Natural killer cell (primary cell): ENCODE results near the gene CD48. TPM values are rescaled to one million over a fixed set of nuclear protein-coding genes. Genes with fewer than 3 reads are reported as not detected.
A peak's percentile ranks its signal among the peaks of the same experiment; 100 is the strongest.
"Not testable (repeated sequence)": the region's sequence is repeated elsewhere in the genome, so short reads cannot be mapped to it uniquely, and the experiment has no call there.

Experiments used
- ATAC-seq, 3 donors: fragments of 150-1000 bp in 2 of 3; fragments of 200-7000 bp in 1 of 3; cut with Tn5 transposase; 1 replicate in 1 of 3; 2 replicates in 2 of 3; pipeline ENCODE4 v1.10.0; 2021; ENCODE audit warnings: mild to moderate bottlenecking in 2 of 3, moderate library complexity in 2 of 3
- DNase-seq, 2 donors: peaks; one replicate each; pipeline versions ENCODE4 v3.0.0 to v3.0.0-alpha.2; 2013 to 2021; ENCODE audit warnings: mixed read lengths in 1 of 2
- H3K27ac ChIP-seq: one replicate; pipeline ENCODE4 v1.5.1; 2013; ENCODE audit warnings: mild to moderate bottlenecking, low read length
- H3K27me3 ChIP-seq: one replicate; pipeline ENCODE4 v1.6.1; 2013; ENCODE audit warnings: low read length; ENCODE audit not compliant: control insufficient read depth, insufficient read depth
- H3K36me3 ChIP-seq: one replicate; pipeline ENCODE4 v1.6.1; 2013; ENCODE audit warnings: low read length; ENCODE audit not compliant: control insufficient read depth, insufficient read depth
- H3K4me1 ChIP-seq: one replicate; pipeline ENCODE4 v1.6.1; 2013; ENCODE audit warnings: low read length; ENCODE audit not compliant: control insufficient read depth, insufficient read depth
- H3K4me3 ChIP-seq: one replicate; pipeline ENCODE4 v1.5.1; 2013; ENCODE audit warnings: low read length
- H3K9me3 ChIP-seq: one replicate; pipeline ENCODE4 v1.6.1; 2013; ENCODE audit warnings: low read length; ENCODE audit not compliant: control insufficient read depth, insufficient read depth
- H3K27ac Mint-ChIP-seq, 2 donors: one replicate each; pipeline ENCODE4 v1.8.0; 2022; ENCODE audit warnings: mild to moderate bottlenecking in 2 of 2, mixed read lengths in 2 of 2, moderate library complexity in 1 of 2
- H3K27me3 Mint-ChIP-seq, 2 donors: one replicate each; pipeline ENCODE4 v1.8.0; 2022; ENCODE audit warnings: low read depth in 2 of 2, mixed read lengths in 2 of 2
- H3K36me3 Mint-ChIP-seq: one replicate; pipeline ENCODE4 v1.8.0; 2022; ENCODE audit warnings: mixed read lengths
- H3K4me1 Mint-ChIP-seq, 2 donors: one replicate each; pipeline ENCODE4 v1.8.0; 2022; ENCODE audit warnings: mixed read lengths in 2 of 2
- H3K4me3 Mint-ChIP-seq: one replicate; pipeline ENCODE4 v1.8.0; 2022; ENCODE audit warnings: mild to moderate bottlenecking, moderate library complexity, mixed read lengths
- H3K9me3 Mint-ChIP-seq, 2 donors: one replicate each; pipeline ENCODE4 v1.8.0; 2022; ENCODE audit warnings: mixed read lengths in 2 of 2
- WGBS: methylation state at CpG from one replicate; pipeline ENCODE4 v1.1.7; 2013; ENCODE audit warnings: missing lambda C conversion rate; ENCODE audit not compliant: insufficient coverage; 5-methylcytosine and 5-hydroxymethylcytosine counted together
- intact Hi-C: fragments of 100-400 bp; cut with micrococcal nuclease; formaldehyde crosslinking; loops from one replicate; pipeline ENCODE4 v1.14.2; 2022
- total RNA-seq, 4 donors: library from RNA; stranded (reverse); fragments of 120-200 nt in 1 of 4; gene quantifications; one replicate each; pipeline versions ENCODE4 v1.2.3 to v1.2.4, GENCODE V29; 2013 to 2022
- TF ChIP-seq, protein P1 (sequence below): fragments of 200-600 bp; IDR thresholded peaks from one replicate; pipeline ENCODE4 v1.8.0; 2022; ENCODE audit warnings: antibody characterized with exemption

Gene CD48
- total RNA-seq, 3 donors from 2014 or later (not counting 1 experiment from before 2014, with no cell fraction given), result 213 to 249 (median 223) TPM

DNA sequence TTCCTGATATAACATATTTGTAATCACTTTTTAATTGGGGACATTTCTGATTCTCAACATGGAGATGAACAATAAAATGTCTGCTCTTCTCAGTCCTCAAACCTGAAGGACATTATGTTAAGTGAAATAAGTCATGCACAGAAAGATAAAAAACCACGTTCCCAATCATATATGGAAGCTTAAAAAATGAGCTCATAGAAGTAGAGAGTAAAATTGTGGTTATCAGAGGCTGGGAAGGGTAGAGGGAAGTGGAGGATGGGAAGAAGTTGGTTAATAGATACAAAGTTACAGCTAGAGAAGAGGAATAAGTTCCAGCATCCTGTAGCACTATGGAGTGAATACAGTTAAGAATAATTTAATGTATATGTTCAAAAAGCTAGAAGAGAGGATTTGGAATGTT, 1.5 kb upstream of the CD48 start:
- TF ChIP-seq, protein P1, sequence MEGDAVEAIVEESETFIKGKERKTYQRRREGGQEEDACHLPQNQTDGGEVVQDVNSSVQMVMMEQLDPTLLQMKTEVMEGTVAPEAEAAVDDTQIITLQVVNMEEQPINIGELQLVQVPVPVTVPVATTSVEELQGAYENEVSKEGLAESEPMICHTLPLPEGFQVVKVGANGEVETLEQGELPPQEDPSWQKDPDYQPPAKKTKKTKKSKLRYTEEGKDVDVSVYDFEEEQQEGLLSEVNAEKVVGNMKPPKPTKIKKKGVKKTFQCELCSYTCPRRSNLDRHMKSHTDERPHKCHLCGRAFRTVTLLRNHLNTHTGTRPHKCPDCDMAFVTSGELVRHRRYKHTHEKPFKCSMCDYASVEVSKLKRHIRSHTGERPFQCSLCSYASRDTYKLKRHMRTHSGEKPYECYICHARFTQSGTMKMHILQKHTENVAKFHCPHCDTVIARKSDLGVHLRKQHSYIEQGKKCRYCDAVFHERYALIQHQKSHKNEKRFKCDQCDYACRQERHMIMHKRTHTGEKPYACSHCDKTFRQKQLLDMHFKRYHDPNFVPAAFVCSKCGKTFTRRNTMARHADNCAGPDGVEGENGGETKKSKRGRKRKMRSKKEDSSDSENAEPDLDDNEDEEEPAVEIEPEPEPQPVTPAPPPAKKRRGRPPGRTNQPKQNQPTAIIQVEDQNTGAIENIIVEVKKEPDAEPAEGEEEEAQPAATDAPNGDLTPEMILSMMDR, result no peak
- Histone ChIP-seq H3K4me1 (peaks cover 41% of the 10 kb centered on the region), H3K36me3 (peaks cover 5% of the 10 kb centered on the region), H3K27ac (peak overlapping the region; percentile 94), H3K27me3 (no peaks in the 10 kb centered on the region), H3K9me3 (no peaks in the 10 kb centered on the region), H3K4me3 (no peak overlapping the region)
- no peaks in the 10 kb centered on the region for H3K9me3 Mint-ChIP-seq
- H3K4me3 Mint-ChIP-seq, result no peak overlapping the region
- peak in 1 of 2 donors; percentile 29 for DNase-seq
- H3K36me3 Mint-ChIP-seq, result no peaks in the 10 kb centered on the region
- ATAC-seq, result no peak
- no peak overlapping the region for H3K27ac Mint-ChIP-seq
- whole genome bisulfite sequencing, result 60% methylated on average over 1 of the region's 1 CpG
- peaks cover 17 to 32% of the 10 kb centered on the region in 2 donors for H3K4me1 Mint-ChIP-seq
- intact Hi-C loops, result loop anchor here (5.0 kb wide), 1 partner anchor 54 kb away; no protein-coding TSS in a partner anchor
- H3K27me3 Mint-ChIP-seq, result peaks cover 0 to 2% of the 10 kb centered on the region in 2 donors

DNA sequence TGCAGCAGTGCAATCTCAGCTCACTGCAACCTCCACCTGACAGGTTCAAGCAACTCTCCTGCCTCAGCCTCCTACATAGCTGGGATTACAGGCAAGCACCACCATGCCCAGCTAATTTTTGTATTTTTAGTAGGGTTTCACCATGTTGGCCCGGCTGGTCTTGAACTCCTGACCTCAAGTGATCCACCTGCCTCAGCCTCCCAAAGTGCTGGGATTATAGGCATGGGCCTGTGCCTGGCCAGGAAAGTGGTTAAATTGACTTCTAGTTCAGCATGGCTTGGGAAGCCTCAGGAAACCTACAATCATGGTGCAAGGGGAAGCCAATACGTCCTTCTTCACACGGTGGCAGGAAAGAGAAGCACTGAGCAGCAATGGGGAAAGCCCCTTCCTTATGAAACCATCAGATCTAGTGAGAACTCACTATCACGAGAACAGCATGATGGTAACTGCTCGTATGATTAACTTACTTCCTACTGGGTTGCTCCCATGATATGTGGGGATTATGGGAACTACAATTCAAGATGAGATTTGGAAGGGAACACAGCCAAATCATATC, 981 bp upstream of the CD48 start:
- H3K9me3 Mint-ChIP-seq, H3K27ac Mint-ChIP-seq, H3K4me3 ChIP-seq, H3K36me3 Mint-ChIP-seq, H3K27me3 ChIP-seq, H3K9me3 ChIP-seq, H3K4me3 Mint-ChIP-seq, H3K36me3 ChIP-seq, H3K27me3 Mint-ChIP-seq: not testable (repeated sequence)
- peak; percentile 59 to 75 (median 71) for ATAC-seq
- peaks cover 46% of the 10 kb centered on the region for H3K4me1 ChIP-seq
- H3K27ac ChIP-seq, result peak overlapping the region; percentile 94
- peak; percentile 41 to 89 for DNase-seq
- 15% methylated on average over 5 of the region's 5 CpGs for WGBS
- intact Hi-C loops, result loop anchor here (1.0 to 5.0 kb wide), 2 partner anchors 27 to 55 kb away; partner anchors contain the start of gene SLAMF7
- H3K4me1 Mint-ChIP-seq, result peaks cover 17 to 29% of the 10 kb centered on the region in 2 donors

DNA sequence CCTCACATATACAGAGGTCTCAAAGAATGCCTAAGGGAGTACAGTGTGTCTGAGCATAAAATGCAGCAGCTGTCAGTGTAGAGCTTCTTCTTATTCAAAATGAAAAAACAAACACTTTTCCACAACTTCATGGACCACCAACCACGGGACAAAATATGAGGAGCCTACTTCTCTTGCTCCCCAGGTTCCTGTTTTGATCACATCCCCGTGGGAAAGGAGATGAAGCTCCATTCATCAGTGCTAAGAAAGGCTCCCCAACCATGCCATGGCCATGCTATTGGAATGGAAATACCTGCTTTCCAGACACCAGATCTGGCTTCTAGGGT, 383 bp downstream of the CD48 start:
- Histone ChIP-seq H3K27ac (peak overlapping the region; percentile 94), H3K4me3 (peak overlapping the region; percentile 80), H3K27me3 (no peaks in the 10 kb centered on the region), H3K36me3 (peaks cover 5% of the 10 kb centered on the region), H3K9me3 (no peaks in the 10 kb centered on the region), H3K4me1 (peaks cover 54% of the 10 kb centered on the region)
- Mint-ChIP-seq H3K4me3 (no peak overlapping the region), H3K36me3 (no peaks in the 10 kb centered on the region), H3K4me1 (peaks cover 17 to 26% of the 10 kb centered on the region in 2 donors), H3K27ac (no peak overlapping the region), H3K9me3 (no peaks in the 10 kb centered on the region), H3K27me3 (no peaks in the 10 kb centered on the region)
- TF ChIP-seq, protein P1, result no peak
- WGBS, result 6% methylated on average over 2 of the region's 2 CpGs
- intact Hi-C loops, result loop anchor here (1.0 to 5.0 kb wide), 2 partner anchors 30 to 56 kb away; no protein-coding TSS in a partner anchor
- peak in 1 of 2 donors; percentile 19 for DNase-seq
- no peak for ATAC-seq

DNA sequence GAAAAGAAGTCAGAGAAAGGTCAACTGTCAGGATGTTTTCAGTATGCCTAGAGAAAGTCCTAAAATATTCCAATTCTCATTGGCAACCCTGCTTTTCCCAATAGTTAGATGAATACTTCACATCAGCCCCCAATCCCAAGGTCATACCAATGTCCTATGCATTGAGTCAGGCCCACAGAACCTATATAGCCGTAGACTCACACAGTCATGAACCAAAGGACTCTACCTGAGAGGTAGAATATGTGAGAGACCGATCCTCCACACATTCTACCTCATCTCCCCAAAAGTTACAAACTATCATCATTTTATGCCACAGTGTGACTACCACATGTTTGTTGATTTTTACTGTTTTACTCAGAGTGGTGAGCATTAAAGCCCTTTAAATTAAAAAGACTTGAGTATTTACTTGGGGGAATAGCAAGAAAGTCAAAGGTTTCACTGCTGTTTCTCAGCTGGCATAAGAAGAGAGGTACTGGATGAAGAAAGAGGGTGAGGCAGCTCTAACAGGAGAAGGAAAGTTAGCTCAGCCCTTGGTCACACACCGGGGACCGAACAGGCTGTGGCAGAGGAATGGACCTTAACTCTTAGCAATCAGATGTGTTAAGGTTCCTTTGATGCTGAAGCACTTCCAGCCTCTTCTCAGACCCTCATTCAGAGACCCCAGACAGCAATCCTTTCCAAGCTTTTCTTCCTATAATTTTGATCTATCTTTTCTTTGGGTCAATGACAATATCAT, 937 bp downstream of the CD48 start:
- H3K27me3 Mint-ChIP-seq, result no peaks in the 10 kb centered on the region
- DNase-seq, result peak in 1 of 2 donors; percentile 29

More for the DNA sequence above, 937 bp downstream of the CD48 start:
- H3K27ac ChIP-seq, result peak overlapping the region; percentile 94
- no peak for ATAC-seq
- Mint-ChIP-seq H3K4me1 (peaks cover 15 to 30% of the 10 kb centered on the region in 2 donors), H3K4me3 (no peak overlapping the region), H3K9me3 (no peaks in the 10 kb centered on the region), H3K36me3 (no peaks in the 10 kb centered on the region), H3K27ac (no peak overlapping the region)
- peaks cover 5% of the 10 kb centered on the region for H3K36me3 ChIP-seq
- no peaks in the 10 kb centered on the region for H3K27me3 ChIP-seq
- TF ChIP-seq, protein P1, result no peak
- peaks cover 60% of the 10 kb centered on the region for H3K4me1 ChIP-seq
- intact Hi-C loops, result loop anchor here (1.0 to 5.0 kb wide), 2 partner anchors 29 to 57 kb away; no protein-coding TSS in a partner anchor
- peak overlapping the region; percentile 80 for H3K4me3 ChIP-seq
- 4% methylated on average over 2 of the region's 4 CpGs for WGBS
- H3K9me3 ChIP-seq, result no peaks in the 10 kb centered on the region
